Frontal cortex (tissue), 4 donors: ENCODE data around the gene NAXD. TPM values are rescaled to one million over a fixed set of nuclear protein-coding genes. Genes with fewer than 3 reads are reported as not detected.
"Not testable (repeated sequence)": the region's sequence is repeated elsewhere in the genome, so short reads cannot be mapped to it uniquely, and the experiment has no call there.

Source experiments
- DNase-seq, 2 donors: peaks; one replicate each; pipeline ENCODE4 v3.0.0; 2012; ENCODE audit warnings: low spot score in 2 of 2
- FAIRE-seq: peaks from 2 replicates; lab custom pipeline; 2012; peaks lifted over from hg19 to GRCh38; lab: Jason Lieb, UNC
- total RNA-seq: library from RNA; depleted of rRNA; stranded (reverse); fragments of >200 nt; gene quantifications from one replicate; pipeline ENCODE4 v1.2.3, GENCODE V29; 2014
- donor health status: control.
- donor health status: control.
- donor health status: control.

Gene NAXD
- total RNA-seq, 1 donor from 2014 or later = 25.3 TPM

DNA sequence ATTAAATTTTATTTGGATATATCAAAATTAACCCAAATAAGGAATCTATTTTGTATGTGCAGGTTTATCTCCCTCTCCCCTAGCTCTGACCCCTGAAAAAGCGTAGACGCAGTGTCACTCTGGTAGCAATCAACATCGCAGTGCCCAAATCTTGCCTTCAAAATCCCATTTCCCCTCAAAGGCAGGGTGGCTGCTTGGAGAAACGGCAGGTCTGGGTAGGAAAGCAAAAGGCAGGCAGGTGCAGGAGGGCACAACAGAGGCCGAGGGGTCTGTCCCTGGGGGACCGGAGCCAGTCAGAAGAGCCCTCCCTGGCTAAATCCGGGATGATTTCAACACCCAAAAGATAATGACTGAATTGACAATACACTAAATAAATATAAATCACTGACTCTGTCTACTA lies 41.9 kb downstream of the NAXD start:
- FAIRE-seq = no peak

DNA sequence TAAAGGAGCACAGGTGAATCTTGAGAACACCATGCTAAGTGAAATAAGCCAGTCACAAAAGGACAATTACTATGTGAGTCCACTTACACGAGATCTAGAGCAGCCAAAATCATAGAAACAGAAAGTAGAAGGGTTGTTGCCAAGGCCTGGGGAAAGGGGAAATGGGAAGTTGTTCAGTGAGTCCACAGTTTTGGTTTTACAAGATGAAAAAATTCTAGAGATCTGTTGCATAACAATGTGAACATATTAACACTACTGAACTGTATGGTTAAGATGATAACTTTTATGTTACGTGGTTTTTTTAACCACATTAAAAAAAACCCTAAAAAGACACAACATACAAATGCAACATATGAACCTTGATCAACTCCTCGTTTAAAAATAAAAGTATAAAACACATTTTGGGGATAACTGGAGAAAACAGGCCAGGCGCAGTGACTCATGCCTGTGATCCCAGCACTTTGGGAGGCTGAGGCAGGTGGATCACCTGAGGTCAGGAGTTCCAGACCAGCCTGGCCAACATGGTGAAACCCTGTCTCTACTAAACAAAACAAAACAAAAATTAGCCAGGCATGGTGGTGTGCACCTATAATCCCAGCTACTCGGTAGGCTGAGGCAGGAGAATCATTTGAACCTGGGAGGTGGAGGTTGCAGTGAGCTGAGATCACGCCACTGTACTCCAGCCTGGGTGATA lies 43.0 kb downstream of the NAXD start:
- not testable (repeated sequence) for DNase-seq, FAIRE-seq

More for the DNA sequence above, 41.9 kb downstream of the NAXD start:
- no peak for DNase-seq

DNA sequence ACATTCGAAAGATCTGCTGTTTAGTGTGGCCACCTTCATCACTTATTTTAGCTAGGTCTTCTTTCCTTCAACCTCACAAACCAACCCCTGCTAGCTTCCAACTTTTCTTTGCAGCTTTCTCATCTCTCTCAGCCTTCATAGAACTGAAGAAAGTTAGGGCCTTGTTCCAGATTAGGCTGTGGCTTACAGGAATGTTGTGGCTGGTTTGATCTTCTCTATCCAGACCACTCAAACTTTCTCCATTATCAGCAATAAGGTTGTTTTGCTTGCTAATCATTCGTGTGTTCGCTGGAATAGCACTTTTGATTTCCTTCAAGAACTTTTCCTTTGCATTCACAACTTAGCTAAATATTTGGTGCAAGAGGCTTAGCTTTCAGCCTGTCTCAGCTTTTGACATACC lies 45.9 kb downstream of the NAXD start:
- no peak for FAIRE-seq
- DNase-seq = no peak

DNA sequence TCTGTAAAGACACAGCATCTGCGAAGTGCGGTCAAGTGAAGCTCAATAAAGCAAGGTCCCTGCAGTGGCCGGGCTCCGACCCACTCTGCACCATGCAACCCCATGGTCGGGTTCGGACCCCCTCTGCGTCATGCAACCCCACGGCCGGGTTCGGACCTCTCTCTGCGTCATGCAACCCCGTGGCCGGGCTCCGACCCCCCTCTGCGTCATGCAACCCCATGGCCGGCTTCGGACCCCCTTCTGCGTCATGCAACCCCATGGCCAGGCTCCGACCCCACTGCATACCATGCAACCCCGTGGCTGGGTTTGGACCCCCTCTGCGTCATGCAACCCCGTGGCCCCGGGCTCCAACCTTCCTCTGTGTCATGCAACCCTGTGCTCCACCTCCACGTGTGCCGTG lies 46.7 kb downstream of the NAXD start:
- DNase-seq (no peak), FAIRE-seq (no peak)

DNA sequence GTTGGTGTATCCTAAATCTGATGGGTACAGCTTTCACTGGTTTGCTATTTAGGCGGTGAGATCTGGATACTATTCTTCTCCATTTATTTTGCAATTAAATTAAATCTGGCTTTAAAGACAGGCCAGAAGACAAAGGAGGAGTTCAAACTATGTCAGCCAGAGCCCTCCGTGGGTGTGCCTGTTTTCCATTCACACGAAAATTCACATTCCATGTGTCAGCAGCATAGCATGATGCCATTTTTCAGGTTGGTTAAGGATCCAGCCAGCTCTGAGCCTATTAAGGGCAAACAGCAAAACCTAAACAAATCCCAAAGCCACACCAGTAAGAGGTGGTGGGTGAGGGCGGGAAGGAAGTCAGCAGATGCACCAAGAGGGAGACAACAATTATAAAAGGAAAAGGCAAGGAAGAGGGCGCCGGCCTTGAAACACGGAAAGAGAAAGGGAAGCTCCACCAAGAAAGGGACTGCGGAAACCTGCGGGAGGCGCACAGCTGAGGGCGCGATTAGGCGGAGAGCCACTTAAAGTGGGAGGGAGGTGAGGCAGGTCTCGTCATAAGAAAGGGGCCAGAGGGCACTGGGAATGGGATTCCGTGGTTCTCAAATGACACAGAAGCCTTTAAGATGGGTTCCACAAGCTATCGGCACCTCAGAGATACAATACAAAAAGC lies 47.6 kb downstream of the NAXD start:
- DNase-seq = no peak
- no peak for FAIRE-seq

DNA sequence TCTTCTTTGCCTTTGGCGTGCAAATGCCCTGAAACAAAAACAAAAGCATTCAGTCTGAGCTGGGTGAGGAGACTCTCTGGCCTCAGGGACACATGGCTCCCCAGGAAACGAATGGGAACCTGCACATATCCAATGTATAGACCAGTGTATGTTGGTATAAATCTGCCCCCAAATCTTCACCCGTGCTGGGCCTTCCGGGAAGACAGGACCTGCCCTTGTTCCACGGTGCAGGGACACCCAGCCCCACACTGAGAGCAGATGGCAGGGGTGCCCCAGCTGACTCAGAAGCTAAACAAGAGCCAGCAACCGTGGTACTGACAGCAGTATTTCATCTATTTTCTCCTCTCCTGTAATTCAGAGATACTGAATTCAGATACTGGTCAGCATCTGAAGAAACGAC lies 48.1 kb downstream of the NAXD start:
- FAIRE-seq = no peak
- DNase-seq = no peak

DNA sequence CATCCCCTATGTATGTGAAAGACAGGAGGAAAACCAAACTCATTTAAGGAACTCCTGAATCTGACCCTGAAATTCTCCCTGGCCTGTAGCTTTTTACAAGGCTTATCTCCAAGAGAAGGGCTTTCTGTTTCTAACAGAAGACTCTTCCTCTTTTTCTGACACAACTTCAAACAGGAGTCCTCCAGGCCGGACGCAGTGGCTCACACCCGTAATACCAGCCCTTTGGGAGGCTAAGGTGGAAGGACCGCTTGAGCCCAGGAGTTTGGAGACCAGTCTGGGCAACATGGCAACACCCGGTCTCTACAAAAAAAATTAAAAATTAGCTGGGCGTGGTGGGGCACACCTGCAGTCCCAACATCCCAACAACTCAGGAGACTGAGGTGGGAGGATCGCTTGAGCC lies 48.7 kb downstream of the NAXD start:
- no peak for FAIRE-seq
- no peak for DNase-seq

DNA sequence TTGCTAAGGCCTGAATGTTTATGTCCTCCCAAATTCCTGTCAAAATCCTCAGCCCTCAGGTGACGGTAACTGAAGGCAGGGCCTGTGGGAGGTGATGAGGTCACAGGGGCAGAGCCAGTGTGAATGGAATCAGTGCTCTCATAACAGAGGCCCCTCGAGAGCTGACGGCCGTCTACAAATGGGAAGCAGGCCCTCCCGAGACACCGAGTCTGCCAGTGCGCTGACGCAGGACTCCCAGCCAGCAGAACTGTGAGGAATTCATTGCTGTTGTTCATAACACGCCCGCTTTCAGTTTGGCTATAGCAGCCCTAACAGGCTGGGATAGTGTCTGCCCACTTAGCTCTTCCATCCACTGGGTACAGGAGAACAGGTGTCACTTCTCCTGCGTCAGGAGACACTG lies 49.3 kb downstream of the NAXD start:
- DNase-seq (no peak), FAIRE-seq (no peak)

DNA sequence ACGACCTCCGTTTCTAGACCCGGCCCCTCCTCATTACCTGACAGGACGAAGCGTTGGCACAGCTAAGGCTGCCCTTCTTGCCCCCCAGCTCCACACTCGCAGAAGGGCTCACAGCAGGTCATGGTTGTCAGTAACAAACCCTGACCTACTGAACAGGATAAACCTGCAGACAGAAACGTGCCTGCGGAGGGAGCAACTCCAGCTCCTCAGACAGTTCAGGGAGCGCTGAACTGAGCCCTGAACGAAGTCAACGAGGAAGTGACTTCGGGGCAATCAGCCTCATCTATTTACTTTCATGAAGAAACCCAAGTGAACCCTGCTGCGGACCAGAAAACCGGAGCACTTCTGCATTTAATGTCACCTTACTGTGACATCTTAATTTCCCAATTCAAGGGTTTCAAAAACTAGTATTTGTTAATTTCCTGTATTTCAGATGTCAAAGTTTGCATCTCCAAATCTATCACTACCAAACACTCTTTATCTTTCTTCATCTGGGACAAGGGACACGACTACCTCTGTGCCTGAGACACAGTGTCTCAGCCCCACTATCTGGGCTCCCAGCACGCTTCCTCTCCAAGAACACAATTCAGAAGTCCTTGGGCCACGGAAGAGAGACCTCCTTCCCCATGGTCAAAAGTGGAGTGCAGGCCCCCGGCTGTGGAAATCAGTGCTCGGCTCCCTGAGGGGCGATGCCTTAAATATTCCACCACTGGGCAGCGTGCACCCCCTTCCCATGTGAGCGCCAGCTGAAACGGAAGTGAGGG lies 50.3 kb downstream of the NAXD start:
- FAIRE-seq (no peak), DNase-seq (no peak)

DNA sequence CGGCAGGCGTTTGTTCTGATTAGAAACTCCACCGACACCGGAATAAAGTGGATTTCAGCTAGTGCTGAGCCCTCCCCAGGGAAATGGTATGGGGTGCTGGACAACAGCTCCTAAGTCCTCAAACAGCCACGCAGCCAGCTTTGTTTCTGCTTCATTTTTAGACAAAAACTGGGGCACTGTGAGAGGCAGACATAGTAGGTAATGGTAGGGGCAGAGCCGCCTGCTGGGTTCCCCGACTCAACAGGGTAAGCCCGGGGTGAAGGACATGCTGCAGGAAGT lies 50.8 kb downstream of the NAXD start:
- FAIRE-seq (no peak), DNase-seq (no peak)

DNA sequence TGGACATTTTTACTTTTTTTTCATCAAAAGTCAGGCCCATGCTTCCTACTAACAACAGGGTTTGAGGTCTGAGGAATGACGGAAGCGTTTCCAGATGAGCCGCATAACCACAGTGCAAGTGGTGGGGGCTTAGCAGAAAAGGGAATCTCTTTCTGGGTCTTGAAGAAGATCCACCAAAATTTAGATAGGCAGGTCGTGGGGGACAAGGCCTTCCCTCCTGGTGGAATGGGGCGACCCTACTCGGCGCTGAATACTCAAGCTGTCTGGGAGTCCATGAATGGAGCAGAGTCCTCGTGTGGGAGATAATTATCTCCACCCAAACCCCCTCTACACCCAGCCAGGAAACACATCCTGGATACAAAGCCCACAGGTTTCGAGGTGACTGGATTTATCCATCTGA lies 53.7 kb downstream of the NAXD start:
- DNase-seq = no peak
- FAIRE-seq = no peak

DNA sequence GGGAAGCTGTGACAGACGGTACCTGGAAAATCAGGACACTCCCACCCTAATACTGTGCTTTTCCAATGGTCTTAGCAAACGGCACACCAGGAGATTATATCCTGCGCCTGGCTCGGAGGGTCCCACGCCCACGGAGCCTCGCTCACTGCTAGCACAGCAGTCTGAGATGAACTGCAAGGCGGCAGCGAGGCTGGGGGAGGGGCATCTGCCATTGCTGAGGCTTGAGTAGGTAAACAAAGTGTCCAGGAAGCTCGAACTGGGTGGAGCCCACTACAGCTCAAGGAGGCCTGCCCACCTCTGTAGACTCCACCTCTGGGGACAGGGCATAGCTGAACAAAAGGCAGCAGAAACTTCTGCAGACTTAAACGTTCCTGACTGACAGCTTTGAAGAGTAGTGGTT lies 54.5 kb downstream of the NAXD start:
- FAIRE-seq, DNase-seq: not testable (repeated sequence)

DNA sequence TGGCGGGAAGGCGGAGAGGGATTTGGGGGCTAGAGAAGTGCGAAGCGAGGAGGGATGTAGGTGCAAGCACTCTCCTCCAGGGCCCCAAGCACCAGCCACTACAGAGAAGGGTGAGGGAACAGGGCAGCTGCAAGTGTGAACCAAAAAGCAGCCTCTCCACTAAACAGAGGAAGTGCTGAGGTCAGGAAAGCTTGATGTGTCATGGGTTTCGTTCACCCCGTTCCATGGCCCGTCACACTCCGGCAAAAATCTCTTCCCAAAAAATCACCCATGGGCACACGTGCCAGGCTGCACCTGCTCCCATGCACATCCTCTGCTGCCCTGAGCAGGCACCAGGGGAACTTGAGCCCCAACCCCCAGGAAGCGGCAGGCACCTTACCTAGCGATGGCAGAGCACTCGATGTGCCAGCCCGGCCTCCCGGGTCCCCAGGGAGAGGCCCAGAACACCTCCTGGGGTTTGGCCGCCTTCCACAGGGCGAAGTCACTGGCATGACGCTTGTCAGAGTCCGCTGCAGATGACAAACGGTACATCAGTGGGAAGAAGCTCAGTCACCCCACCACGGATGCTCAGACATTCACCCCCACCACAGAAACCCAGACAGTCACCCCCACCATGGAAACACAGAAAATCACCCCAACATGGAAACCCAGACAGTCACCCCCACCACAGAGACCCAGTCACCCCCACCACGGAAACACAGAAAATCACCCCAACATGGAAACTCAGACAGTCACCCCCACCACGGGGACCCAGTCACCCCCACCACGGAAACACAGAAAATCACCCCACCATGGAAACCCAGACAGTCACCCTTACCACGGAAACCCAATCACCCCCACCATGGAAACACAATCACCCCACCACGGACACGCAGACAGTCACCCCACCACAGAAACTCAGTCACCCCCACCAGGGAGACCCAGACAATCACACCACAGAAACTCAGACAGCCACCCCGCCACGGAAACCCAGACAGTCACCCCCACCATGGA lies 61.5 kb downstream of the NAXD start:
- DNase-seq = no peak
- FAIRE-seq = no peak

DNA sequence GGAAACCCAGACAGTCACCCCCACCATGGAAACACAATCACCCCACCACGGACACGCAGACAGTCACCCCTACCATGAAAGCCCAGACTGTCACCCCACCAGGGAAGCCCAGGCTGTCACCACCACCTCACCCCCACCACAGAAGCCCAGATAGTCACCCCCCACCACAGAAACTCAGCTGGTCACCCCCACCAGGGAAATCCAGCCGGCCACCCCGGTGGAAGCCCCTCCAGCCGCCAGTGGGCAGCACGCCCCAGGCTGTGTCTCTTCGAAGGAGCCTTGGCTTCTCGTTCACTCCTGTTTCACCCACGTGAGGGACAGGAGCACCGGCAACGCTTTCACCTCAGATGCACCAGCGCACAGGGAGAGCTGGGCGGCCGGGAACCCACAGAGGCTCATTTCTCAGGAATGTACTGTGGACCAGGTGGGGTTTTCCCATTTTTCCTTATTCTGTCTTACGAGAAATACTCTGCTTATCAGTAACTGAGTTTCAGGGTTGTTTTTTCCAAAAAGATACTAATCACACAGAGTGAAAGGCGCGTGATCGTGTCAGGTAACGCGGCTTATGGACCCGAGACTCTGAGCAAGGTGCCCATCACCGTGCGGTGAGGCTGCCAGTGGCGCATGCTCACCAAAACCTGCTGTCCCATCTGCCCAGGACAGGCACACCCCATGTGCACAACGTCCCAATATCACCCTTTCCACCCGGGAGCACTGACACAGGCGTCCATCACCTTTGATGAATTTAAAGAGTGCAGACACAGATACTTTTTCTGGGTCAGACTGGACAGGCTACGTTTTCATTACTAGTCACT lies 62.6 kb downstream of the NAXD start:
- no peak for DNase-seq
- no peak for FAIRE-seq

DNA sequence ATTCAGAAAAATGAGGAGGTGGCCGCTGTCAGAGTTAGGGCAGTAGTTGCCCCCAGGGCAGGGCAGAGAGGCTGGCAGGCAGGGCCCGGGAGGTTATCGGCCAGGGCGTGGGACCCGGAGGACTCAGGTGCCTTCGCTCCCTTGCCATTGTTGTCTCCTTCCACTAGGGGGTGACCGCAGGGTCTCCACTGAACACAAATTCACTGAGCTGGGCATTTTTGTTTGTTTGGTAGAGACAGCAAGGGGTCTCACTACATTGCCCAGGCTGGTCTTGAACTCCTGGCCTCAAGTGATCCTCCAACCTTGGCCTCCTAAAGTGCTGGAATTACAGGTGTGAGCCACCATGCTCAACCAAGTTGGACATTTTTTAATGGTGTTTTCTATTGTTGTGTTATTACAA lies 65.5 kb downstream of the NAXD start:
- FAIRE-seq = no peak
- DNase-seq = no peak

DNA sequence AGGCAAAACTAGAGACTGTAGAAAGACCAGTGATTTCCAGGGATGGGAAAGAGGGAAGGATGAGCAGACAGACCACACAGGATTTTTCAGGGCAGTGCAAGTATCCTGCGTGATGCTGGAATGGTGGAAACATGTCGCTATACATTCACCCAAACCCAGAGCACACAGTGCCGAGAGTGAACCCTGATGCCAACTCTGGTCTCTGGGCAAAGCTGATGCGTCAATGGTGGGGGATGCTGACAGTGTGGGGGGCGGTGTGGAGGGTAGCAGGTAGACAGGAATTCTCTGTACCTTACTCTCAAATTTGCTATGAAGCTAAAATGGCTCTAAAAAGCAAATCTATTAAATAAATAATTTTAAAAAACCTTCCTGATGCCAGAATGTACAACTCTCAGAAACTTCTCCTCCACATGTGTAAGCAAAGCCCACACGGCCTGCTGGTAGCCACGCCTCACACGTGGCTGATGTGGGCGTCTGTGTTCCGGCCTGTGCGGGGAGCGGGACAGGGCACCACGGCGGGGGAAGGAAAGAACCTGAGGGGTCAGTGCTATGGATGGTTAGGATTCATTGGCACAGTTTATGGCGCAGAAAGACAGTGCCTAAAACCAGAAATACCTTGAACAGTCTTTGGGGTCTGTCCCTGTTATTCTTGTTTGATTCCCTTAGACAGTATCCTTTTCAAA lies 66.7 kb downstream of the NAXD start:
- DNase-seq = no peak
- no peak for FAIRE-seq

DNA sequence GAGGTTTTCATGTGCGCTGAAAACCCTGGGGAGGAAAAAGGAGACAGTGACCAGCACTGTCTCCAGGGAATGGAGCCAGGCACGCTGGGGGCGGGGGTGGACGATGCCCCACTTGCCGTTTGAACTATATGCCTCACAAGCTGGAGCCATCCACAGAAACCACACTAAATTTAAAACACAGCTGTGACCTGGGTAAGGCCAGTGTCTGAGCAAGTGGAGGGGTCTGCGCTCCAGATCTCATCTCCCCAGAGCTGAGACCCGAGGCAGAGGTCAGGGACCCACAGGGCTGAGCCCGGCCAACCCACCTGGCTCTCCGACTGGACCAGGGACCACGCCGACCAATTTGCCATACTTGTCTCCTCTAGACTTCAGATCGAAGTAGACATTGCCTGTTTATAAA lies 67.4 kb downstream of the NAXD start:
- FAIRE-seq (no peak), DNase-seq (no peak)

DNA sequence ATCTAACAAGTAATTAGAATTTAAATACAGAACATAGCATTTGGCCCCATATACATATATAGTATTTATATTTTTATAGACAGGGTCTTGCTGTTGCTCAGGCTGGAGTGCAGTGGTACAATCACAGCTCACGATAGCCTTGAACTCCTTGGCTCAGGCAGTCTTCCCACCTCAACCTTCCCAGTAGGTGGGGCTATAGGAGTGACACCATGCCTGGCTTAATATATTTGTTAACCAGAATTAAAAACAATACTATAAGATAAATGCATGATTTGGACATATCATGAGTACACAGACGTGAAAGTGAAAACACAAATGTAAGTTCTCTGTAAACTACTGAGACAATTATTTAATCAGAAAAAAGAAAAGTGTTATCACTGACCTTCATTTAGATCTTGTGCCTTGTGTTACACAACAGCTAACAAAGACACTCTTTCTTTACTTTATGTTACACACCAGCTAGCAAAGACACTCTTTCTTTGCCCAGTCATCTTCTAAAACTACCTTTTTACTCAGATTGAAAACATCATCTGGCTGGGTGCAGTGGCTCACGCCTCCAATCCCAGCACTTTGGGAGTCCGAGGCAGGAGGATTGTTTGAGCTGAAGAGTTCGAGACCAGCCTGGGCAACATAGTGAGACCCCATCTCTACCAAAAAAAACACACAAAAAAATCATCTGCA lies 68.0 kb downstream of the NAXD start:
- DNase-seq (no peak), FAIRE-seq (no peak)
